GM21737 (cell line): ENCODE results near the gene SSBP3.

Experiments
- ATAC-seq: cut with Tn5 transposase; IDR thresholded peaks from one replicate; pipeline ENCODE4 v1.9.1; 2021; ENCODE audit warnings: mild to moderate bottlenecking, moderate library complexity; ENCODE audit not compliant: unreplicated experiment

SSBP3 gene

DNA sequence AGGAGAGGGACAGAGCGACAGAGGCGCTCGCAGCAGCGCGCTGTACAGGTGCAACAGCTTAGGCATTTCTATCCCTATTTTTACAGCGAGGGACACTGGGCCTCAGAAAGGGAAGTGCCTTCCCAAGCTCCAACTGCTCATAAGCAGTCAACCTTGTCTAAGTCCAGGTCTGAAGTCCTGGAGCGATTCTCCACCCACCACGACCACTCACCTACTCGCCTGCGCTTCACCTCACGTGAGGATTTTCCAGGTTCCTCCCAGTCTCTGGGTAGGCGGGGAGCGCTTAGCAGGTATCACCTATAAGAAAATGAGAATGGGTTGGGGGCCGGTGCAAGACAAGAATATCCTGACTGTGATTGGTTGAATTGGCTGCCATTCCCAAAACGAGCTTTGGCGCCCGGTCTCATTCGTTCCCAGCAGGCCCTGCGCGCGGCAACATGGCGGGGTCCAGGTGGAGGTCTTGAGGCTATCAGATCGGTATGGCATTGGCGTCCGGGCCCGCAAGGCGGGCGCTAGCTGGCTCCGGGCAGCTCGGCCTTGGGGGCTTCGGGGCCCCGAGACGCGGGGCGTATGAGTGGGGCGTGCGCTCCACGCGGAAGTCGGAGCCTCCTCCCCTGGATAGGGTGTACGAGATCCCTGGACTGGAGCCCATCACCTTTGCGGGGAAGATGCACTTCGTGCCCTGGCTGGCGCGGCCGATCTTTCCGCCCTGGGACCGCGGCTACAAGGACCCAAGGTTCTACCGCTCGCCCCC is 206.3 kb downstream of the SSBP3 start, which contains the start of the genes CYB5RL and MRPL37:
CYB5RL (minus strand) TSS at position 266 of the 754 bp plus-strand sequence. CDS start 4,414 bp downstream, outside the sequence.
MRPL37 (plus strand) TSS at position 403 of the 754 bp plus-strand sequence; CDS start at position 480, 77 bp downstream.
- peak; percentile 91 for ATAC-seq

DNA sequence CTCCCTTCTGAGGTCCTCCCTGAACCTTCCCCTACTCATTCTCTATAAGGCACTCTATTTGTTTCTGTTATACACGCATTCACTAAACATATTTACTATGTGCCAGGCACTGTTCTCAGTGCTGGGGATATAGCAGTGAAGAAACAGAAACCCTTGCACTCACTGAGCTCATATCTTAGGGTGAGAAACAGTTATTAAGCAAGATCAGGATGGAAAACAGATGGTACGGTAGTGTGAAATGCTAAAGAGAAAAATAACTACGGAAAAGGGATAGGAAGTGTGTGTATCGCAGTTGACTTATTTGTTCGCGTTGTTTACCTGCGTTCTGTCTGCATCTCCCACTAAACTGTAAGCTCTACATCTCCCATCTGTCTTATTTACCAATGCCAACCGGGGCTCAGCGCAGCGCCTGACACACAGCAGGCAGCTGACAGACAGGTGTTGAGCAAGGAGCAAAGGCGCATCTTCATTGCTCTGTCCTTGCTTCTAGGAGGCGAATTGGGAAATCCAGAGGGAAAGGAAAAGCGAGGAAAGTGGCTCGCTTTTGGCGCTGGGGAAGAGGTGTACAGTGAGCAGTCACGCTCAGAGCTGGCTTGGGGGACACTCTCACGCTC is 206.9 kb downstream of the SSBP3 start:
- no peak for ATAC-seq

DNA sequence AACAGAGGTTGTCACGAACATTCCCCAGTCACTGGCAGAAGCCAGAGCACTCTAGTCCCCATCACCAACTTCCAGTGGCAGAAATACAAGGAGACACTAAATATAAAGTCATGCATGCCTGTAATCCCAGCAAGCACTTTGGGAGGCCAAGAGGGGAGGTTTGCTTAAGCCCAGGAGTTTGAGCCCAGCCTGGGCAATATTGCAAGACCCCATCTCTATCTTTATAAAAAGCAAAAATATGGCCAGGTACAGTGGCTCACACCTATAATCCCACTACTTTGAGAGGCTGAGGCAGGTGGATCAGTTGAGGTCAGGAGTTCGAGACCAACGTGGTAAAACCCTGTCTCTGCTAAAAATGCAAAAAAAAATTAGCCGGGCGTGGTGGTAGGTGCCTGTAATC is 212.7 kb downstream of the SSBP3 start:
- ATAC-seq = no peak

DNA sequence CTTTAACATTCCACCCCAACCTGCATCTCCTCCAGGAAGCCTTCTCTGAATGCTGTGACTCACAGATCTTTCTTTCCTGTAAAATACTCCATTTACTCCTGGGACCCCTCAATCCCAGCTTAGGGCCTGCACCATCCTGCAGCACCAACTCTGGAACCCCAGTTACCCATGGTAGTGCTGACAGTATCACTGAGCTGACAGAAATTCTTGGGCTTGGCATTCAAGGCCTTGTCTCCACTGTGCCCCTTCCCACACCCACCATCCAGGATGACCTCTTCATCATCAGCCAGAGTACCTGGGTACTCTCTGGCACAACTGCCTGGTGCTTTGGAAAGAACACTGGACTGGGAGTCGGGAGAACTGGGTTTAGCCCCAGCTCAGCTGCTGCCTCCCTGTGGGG is 214.7 kb downstream of the SSBP3 start:
- ATAC-seq = no peak

DNA sequence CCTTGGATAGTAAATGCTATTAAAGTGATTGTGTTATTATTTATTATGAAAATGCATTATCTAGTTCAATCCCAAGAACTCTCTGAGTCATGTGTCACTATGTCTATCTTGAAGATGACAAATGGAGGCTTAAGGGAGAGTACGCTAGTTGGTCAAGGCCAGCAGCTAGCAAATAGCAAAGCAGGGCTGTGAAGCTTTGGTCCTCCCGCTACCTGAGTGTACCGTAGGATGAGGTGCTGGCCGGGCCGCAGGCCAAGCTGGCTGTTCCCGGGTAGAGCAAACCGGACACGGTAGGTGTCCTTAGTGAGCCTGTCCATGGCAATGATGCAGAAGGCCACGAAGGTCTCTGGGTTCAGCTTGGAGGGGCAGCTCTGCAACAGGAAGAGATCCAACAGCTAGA is 215.7 kb downstream of the SSBP3 start:
- no peak for ATAC-seq

DNA sequence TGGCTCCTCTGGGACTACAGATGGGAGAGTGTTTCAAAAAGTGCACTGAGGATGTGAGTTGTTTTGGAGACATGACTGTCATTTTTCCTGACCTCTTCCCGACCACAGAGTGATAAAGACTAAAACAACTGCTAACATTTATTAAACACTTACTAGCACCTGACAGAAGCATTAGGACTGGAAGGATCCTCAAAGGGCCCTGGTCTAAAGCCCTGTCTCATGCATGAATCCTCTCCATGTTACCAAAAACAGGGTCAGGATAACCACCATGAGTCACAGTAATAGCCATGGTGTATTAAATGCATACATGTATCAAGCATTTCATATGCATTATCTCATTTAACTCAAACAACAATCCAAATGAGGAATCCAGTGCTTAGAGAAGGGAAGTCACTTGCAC is 217.9 kb downstream of the SSBP3 start:
- ATAC-seq = no peak

DNA sequence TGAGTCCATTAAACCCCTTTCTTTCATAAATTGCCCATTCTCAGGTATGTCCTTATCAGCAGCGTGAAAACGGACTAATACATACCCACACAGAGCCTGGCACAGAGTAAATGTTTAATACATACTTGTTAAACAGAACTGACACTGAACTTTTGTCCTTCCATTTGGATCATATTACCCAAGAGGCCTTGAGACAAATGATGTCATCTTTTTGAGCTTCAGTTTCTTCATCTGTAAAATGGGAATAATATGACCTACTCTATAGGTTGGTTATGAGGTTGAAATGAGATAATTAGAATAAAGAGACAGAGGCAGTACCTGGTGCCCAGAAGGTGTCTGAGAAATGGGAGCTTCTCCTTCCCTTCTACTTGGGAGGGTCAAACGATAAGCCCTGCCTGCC is 220.1 kb downstream of the SSBP3 start:
- no peak for ATAC-seq

DNA sequence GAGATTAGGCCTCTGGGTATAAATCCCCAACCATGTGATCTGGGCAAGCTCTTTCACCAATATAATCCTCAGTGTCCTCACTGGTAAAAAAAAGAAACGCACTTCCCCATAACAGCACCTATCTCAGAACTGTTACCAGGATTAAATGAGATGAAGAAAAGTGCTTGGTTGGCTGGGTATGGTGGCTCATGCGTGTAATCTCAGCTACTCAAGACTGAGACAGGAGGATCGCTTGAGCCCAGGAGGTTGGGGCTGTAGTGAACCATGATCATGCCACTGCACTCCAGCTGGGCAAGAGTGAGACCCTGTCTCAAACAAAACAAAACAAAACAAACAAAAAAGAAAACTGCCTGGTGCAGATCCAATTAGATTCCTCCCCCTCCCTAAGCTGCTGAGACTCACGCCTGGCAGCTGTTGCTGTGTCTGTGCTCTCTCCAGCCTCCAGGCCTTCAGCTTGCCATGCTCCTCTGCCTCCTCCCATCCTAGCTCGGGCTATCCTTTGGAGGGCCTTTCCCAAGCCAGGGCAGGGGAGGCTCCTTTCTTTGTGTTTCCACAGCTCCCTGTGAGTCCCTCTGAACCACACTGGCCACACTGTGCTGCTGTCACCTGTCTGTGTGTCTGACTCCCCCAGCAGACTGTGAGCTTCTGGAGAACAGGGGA is 225.4 kb downstream of the SSBP3 start:
- ATAC-seq = no peak

DNA sequence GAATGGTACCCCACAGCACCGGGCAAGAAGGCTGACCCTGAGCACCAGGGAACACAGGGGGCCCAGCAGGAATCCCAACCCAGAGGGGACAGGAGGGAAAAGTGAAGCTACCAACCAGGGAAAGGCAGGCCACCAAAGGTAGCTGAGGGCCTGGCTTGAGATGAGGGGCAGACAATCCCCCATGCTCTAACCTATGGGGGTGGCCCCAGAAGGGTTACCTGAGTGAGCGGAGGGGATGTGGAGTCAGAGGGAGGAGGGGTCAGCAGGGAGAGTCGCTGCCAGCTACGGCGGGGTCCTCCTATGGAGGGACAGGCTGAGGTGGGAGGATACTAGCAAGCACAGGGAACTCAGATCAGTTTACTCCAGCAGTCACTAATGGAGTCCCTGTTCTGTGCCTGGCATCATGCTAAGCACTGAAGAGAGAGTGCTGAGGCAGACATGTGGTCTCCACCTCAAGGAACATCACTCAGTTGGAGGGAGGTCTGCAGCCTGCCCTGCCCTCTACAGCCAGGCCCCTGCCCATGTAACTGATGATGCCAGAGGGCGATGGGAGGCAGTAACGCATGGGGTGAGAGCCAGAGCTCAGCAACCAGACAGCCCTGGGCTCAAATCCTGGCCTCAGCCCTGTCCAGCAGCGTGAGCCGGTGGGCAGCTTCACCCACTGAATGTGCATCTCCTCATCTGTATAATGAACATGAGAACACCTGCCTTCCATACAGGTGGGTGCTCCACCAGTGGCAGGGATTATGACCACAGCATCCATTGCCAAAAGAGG is 227.7 kb downstream of the SSBP3 start:
- no peak for ATAC-seq

DNA sequence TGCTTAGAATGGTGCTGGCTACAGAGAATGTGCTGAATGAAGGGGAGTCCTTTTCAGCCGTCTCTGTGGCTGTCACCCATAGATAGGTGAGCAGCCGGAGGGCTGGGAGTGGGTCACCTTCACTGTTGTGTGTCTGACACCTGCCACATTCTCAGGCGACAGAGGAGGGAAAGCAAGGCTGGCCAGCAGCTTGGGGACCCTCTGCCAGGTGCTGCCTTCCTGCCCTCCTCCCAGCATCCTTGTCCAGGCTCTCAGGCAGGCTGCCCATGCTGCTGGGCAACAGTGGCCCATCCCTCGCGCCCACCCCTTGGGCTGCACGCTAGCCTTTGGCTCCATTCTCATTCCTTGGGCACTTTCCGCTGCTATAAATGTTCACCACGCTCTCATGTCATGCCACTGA is 228.5 kb downstream of the SSBP3 start:
- no peak for ATAC-seq

DNA sequence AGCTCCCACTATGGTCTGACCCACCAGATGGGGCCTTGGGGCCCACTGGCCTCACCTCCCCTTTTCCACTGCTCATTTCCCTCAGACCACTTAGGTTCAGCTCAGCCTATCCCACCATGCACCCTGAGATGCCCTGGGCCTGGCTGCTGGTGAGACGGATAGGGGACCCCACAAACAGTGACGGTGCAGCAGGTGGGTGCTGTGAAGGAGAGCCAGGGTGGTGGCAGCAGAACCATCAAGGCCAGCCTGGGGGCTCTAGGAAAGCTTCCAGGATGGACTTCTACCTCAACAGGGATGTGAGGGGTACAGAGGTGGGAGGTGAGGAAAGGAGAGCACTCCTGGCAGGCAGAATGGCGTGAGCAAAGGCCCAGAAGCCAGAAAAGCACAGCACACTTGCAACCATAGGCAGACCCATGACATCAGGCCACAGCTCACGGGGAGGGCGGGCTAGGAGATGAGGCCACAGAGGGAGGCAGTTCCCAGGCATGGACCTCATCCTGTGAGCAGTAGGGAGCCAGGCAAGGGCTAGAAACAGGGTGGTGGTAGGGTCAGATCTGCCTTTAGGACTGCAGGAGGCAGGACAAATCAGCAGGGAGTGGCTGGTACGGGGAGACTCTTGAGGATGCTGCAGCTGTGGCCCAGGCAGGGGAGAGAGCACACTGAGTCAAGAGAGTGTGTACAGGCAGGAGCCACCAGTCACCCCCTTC is 229.4 kb downstream of the SSBP3 start:
- no peak for ATAC-seq
